GM18873 (cell line): Measurements from ENCODE around the gene NFAM1.

Source experiments
- ATAC-seq: cut with Tn5 transposase; IDR thresholded peaks from one replicate; pipeline ENCODE4 v1.9.1; 2021; ENCODE audit warnings: mild to moderate bottlenecking, moderate library complexity, moderate number of reproducible peaks; ENCODE audit not compliant: unreplicated experiment, low FRiP score

Gene NFAM1

GRCh38 chr22:42365111-42365865 is 66.9 kb downstream of the NFAM1 start:
- no peak for ATAC-seq

GRCh38 chr22:42364604-42365110 is 67.5 kb downstream of the NFAM1 start:
- ATAC-seq: no peak

DNA sequence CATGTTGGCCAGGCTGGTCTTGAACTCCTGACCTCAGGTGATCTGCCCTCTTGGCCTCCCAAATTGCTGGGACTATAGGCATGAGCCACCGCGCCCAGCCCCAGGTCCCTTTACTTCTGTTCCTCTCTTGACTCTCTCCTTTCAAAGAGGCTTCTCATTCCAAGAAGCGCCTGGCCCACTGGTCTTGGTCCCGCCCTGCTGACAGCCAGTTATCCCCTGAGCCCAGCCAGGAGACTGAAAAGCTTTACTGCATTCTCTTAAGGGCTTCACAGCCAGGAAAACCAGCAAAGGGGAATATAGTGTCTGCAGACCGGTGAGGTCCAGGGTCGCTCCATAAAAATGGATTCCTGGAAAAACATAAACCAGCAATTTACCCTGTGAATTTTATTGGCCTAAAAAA is 68.3 kb downstream of the NFAM1 start:
- no peak for ATAC-seq

DNA sequence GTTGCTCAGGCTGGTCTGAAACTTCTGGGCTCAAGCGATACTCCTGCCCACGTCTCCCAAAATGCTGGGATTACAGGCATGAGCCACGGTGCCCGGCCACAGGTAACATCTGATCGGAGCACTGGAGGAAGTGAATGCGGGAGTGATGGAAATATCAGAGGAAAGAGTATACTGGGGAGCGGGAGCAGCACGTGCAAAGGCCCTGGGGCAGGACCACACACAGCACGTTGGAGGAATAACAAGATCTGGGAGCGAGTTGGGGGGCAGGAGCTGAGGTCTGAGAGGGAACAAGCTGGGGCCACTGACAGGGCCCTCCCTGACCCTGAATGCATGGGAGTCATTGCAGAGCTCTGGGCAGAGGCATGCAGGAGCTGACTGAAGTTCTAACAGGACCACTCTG is 70.7 kb downstream of the NFAM1 start:
- no peak for ATAC-seq

- no peak for ATAC-seq
Measured at GRCh38 chr22:42360348-42360747, 71.9 kb downstream of the NFAM1 start.

GRCh38 chr22:42358643-42359558 is 73.3 kb downstream of the NFAM1 start:
- no peak for ATAC-seq

DNA sequence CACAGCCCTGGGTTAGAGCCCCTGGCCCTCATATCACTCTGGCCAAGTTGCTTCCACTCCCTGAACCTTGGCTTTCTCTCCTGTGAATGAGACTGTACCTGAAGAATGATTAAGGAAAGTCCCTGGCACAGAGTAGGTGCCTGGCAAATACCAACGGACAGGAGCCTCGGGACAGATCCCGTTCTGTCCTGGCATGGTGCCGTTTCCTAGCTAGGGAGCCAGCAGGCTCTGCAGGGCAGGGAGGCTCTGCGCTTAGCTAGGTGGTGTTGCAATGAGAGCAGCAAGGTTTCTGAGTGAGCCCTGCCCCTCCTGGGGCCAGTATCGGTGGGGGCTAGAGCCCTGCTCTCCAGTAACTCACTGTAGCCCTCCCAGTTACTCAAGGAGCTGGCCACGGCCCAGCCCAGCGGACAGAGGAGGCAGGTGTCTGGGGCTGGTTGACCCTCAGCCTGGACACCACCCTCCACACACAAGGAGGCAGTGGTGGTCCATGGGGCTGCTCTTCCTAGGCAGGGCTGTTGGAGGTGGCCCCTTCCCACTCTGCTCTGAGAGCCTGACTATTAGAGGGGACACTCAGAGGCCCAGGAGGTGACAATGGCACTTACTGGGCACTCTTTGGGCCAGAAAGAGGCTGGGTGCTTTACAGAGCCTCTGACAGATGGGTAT is 74.4 kb downstream of the NFAM1 start:
- ATAC-seq: no peak

DNA sequence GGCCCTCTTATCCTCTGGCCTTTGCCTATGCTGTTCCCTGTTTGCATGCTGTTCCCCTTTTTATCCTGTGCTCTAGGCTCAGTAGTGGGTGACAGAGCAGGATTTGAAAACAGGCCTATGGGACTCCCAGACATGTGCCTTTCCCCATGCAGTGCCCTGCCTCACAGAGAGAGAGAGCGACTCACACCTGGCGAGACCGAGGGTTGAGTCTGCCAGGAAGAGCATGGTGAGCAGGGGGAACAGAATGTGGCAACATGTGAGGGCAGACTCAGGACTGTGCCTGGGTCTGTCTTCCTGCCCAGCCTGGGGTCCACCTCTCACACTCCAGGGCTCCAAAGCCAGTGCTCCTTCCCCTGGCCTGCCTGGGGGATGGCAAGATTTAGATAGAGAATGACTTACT is 75.0 kb downstream of the NFAM1 start:
- no peak for ATAC-seq

DNA sequence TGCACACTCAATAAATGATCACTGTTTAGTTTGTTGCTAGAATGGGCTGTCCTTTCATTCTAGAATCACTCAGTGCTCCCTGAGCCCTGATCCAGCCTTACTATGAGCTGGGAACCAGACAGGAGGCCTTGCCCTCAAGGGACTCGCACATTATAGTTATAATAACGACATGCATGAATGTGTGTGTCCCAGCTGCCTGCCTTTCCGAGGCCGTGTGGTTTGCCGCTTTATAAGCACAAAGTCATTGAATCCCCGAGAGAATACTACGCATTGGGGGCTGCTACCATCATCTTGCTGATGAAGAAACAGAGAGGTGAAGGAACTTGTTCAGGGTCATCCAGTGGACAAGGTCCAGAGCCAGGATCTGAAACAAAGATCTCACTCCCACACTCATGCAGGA is 75.7 kb downstream of the NFAM1 start:
- no peak for ATAC-seq

GRCh38 chr22:42353883-42354727 is 78.1 kb downstream of the NFAM1 start:
- no peak for ATAC-seq

GRCh38 chr22:42350373-42350772 is 81.8 kb downstream of the NFAM1 start:
- no peak for ATAC-seq

GRCh38 chr22:42347281-42347824 is 84.8 kb downstream of the NFAM1 start:
- no peak for ATAC-seq

DNA sequence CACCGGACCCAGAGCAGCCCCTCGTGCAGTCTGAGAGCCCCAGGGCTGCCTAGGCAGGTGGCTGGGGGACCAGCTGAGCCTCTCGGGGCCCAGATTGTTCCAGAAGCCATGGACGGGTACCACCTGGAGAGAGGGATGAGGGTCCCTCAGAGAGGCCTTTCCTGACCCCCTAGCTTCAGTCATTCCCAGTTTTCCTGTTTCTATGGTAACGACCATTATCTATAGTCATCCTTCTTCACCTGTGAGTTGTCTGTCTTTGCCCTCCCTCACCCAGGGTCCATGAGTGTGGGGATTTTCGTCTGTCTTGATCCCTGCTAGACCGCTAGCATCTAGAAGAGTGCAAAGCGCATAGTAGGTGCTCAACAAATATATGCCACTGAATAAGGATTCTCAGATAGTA is 85.5 kb downstream of the NFAM1 start:
- no peak for ATAC-seq

DNA sequence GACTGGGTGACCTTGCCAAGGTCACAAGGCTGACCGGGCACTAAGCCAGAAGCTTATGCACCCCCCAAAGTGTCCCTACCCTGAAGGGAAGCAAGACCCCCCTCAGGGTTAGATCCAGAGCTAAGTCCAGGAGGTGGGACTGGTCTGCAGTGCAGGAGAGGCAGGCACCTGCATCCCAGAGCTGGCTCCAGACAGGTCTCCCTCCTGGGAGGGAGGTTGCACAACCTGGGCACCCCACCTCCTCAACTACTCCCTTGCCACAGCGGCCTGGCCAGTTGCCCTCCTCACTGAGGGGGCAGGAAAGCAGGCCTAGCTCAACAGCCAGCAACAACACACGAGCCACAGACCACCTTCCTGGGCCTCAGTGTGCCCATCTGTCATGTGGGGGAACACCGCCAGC is 86.7 kb downstream of the NFAM1 start:
- no peak for ATAC-seq

- ATAC-seq: no peak
Measured at GRCh38 chr22:42344361-42344905, 87.8 kb downstream of the NFAM1 start.

- ATAC-seq: no peak
Measured at GRCh38 chr22:42343531-42344081, 88.6 kb downstream of the NFAM1 start.

DNA sequence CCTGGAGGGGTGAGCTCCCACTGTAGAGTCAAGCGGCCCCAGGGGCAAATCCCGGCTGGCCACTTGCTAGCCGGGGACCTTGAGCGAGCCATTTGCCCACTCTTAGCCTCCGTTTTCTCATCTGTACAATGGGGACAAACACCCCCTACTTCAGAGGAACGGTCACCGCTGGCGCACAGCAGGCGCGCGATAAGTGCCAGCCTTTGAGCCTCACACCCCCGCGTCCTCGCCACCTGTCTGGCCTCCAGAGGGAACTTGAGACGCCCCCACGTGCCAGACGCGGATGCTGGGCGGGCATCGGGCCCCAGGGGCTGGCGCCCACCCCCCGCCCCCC is 89.1 kb downstream of the NFAM1 start:
- no peak for ATAC-seq

GRCh38 chr22:42342426-42343120 is 89.6 kb downstream of the NFAM1 start:
- ATAC-seq: no peak

GRCh38 chr22:42341779-42342178 is 90.4 kb downstream of the NFAM1 start:
- no peak for ATAC-seq
